HL-60 (cell line): Measurements from ENCODE around the gene PRKAG2.

Source experiments
- GABPA ChIP-seq: IDR thresholded peaks from 2 replicates; pipeline ENCODE4 v1.6.1; 2012; ENCODE audit warnings: low read depth
- POLR2AphosphoS5 ChIP-seq: IDR thresholded peaks from 2 replicates; pipeline ENCODE4 v1.6.1; 2012; ENCODE audit warnings: low read depth
- TF ChIP-seq, protein P1 (sequence below): IDR thresholded peaks from one replicate; pipeline ENCODE4 v1.5.1; 2011; ENCODE audit warnings: low read length, control low read depth, inconsistent platforms; ENCODE audit not compliant: insufficient read depth

DNA sequence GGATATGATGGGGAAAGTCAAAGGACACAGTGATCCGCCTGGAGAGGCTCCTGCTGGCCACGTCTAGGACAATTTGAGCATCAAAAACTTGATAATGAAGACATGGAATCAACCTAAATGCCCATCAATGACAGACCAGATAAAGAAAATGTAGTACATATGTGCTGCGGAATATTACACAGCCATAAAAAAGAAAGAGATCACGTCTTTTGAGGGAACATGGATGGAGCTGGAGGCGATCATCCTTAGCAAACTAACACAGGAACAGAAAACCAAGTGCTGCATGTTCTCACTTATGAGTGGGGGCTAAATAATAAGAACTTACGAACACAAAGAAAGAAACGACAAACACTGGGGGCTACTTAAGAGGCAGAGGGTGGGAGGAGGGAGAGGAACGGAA is 124.9 kb downstream of the PRKAG2 start:
- TF ChIP-seq, protein P1, sequence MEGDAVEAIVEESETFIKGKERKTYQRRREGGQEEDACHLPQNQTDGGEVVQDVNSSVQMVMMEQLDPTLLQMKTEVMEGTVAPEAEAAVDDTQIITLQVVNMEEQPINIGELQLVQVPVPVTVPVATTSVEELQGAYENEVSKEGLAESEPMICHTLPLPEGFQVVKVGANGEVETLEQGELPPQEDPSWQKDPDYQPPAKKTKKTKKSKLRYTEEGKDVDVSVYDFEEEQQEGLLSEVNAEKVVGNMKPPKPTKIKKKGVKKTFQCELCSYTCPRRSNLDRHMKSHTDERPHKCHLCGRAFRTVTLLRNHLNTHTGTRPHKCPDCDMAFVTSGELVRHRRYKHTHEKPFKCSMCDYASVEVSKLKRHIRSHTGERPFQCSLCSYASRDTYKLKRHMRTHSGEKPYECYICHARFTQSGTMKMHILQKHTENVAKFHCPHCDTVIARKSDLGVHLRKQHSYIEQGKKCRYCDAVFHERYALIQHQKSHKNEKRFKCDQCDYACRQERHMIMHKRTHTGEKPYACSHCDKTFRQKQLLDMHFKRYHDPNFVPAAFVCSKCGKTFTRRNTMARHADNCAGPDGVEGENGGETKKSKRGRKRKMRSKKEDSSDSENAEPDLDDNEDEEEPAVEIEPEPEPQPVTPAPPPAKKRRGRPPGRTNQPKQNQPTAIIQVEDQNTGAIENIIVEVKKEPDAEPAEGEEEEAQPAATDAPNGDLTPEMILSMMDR: no peak
- TF ChIP-seq POLR2AphosphoS5: no peak
- TF ChIP-seq GABPA: no peak
